T-helper 2 cell treated with Interferon-gamma antibody and Interleukin-4, amounts not matched to agents 100 ng/mL and 5 ng/mL, for 36 hours (primary cell): ENCODE measurements around the gene BCL7B. TPM values are rescaled to one million over a fixed set of nuclear protein-coding genes. Genes with fewer than 3 reads are reported as not detected.
"Not testable (repeated sequence)": the region's sequence is repeated elsewhere in the genome, so short reads cannot be mapped to it uniquely, and the experiment has no call there.

Experiments used
- intact Hi-C: fragments of 100-400 bp; cut with micrococcal nuclease; formaldehyde crosslinking; loops from one replicate; pipeline ENCODE4 v1.15.1; 2023
- total RNA-seq: library from RNA; stranded (reverse); gene quantifications from 2 replicates; pipeline ENCODE4 v1.2.3, GENCODE V29; 2022

The BCL7B gene
- total RNA-seq, 1 donor from 2014 or later: 88.8 TPM

- intact Hi-C loops: no loop called here
Observed at GRCh38 chr7:73504920-73505319, 52.6 kb downstream of the BCL7B start.

DNA sequence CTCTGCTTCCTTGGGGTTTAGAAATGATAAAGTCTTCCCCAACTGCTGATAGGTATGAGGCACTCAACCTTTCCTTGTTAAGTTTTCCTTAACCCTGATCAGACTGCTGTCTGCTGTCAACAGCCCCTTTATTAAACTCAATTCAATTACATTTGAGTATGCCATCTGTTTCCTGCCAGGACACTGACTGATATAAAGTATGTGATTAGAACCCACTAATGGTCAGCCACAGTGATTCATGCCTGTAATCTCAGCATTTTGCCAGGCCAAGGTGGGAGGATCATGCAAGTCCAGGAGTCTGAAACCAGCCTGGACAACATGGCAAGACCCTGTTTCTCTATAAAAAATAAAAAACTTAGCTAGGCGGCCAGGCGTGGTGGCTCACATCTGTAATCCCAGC is 53.5 kb downstream of the BCL7B start:
- intact Hi-C loops: no loop called here

- intact Hi-C loops: no loop called here
Observed at GRCh38 chr7:73503229-73503628, 54.3 kb downstream of the BCL7B start.

DNA sequence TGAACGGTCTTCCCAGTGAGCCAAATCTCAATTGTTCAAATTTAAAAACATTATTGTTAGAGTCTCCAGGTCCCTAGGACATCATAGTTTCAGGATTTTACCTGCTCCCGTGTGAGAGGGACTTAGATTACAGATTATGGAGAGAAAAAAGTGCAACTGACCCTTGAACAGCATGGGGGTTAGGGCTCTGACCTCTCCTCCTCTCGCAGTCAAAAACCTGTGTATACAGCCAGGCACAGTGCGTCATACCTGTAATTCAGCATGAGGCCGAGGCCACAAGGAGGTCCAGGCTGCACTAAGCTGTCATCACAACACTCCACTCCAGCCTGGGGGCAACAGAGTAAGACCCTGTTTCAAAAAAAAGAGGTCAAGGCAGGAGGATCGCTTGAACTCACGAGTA is 60.9 kb downstream of the BCL7B start:
- intact Hi-C loops: no loop called here

DNA sequence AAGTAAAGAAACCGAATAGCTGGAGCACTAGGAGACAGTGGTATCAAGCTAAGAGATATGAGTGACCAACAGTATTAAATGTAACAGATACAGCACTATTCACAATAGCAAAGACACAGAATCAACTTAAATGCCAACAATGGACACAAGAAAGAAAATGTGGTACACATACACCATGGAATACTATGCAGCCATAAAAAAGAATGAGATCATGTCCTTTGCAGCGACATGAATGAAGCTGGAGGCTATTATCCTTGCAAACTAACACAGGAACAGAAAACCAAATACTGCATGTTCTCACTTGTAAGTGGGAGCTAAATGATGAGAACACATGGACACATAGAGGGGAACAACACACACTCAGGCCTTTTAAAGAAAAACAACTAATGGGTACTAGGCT is 62.0 kb downstream of the BCL7B start:
- intact Hi-C loops: not testable (repeated sequence)

DNA sequence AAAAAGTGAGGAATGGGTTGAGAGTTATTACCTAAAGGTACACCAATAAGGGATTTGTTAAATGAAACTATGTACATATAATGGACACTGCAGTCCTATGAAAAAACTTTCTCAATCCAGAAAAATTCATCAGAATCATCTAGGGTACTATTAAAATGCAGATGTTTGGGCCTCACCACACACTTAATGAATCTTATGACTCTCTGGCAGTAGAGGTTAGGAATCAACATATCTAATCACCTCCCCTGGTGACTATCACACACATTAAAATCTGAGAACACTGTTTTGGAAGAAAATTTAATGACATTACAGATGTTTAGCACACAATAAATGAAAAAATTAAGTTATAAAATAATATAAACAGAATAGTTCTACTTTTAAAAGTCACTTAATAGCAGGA is 67.5 kb downstream of the BCL7B start:
- intact Hi-C loops: no loop called here

DNA sequence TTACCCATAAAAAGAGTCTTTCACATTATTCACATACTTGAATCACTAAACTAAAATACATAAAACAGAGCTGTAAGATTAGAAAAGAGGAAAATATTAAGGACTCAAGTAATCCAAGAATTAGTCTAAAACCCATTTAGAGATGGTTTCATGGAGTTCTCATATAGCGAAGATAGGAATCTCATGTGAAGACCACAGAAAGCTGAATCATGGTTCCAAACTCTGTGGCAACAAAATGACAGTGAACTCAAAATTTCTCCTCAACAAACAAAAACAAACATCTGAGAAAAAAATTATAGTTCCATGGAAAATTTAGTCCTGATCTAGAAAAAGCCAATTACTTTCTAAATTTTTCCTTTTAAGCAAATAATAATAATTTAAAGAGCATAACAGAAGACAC is 70.0 kb downstream of the BCL7B start:
- intact Hi-C loops: no loop called here

Other genes starting within 250 kb of the BCL7B start
- gene NSUN5, start 248.9 kb downstream of the BCL7B start, total RNA-seq: 49.4 and 50.1 TPM in 2 replicates
- gene TRIM50, start 229.6 kb downstream of the BCL7B start, total RNA-seq: not detected in 2 replicates
- gene FKBP6, start 229.5 kb downstream of the BCL7B start, total RNA-seq: not detected in 2 replicates
- gene FZD9, start 123.9 kb downstream of the BCL7B start, total RNA-seq: not detected in 2 replicates
- gene BAZ1B, start 35.4 kb downstream of the BCL7B start, total RNA-seq: 103 and 105 TPM in 2 replicates
- 28.1 and 28.8 TPM in 2 replicates for gene TBL2, start 20.9 kb upstream of the BCL7B start, total RNA-seq
- gene MLXIPL, start 66.8 kb upstream of the BCL7B start, total RNA-seq: not detected in 2 replicates
- gene VPS37D, start 110.1 kb upstream of the BCL7B start, total RNA-seq: 0.14 TPM in 1 of 2 replicates, not detected in the other
- 7.5 and 8.5 TPM in 2 replicates for gene DNAJC30, start 125.8 kb upstream of the BCL7B start, total RNA-seq
- 64.3 and 66.8 TPM in 2 replicates for gene BUD23, start 125.9 kb upstream of the BCL7B start, total RNA-seq
- 8.7 and 10.0 TPM in 2 replicates for gene STX1A, start 162.0 kb upstream of the BCL7B start, total RNA-seq
- gene ABHD11, start 181.1 kb upstream of the BCL7B start, total RNA-seq: 15.5 and 17.9 TPM in 2 replicates
- gene CLDN3, start 212.6 kb upstream of the BCL7B start, total RNA-seq: not detected in 2 replicates